HepG2 (cell line): ENCODE measurements around the gene RAD23A. TPM values are rescaled to one million over a fixed set of nuclear protein-coding genes. Genes with fewer than 3 reads are reported as not detected.

Experiments
- ETV5 ChIP-seq: IDR thresholded peaks from 2 replicates; pipeline ENCODE4 v1.6.1; 2018; ENCODE audit warnings: missing biosample characterization, missing genetic modification reagents, inconsistent platforms, borderline replicate concordance
- SMAD1 ChIP-seq: sonication (generic); formaldehyde crosslinking; IDR thresholded peaks from 2 replicates; pipeline ENCODE4 v1.4.0; 2020; ENCODE audit warnings: missing genetic modification reagents, low read depth, mild to moderate bottlenecking, borderline replicate concordance
- SMC3 ChIP-seq: IDR thresholded peaks from 2 replicates; pipeline ENCODE4 v1.6.1; 2011; ENCODE audit warnings: low read length, improper control_type of control experiment
- polyA plus RNA-seq, 8 experiments: library from polyadenylated mRNA; depleted of rRNA in 3 of 8; stranded (reverse) in 7 of 8; unstranded in 1 of 8; fragments of >200 nt; fragmentation: Illumina TruSeq in 4 of 8; extraction: Trizol in 4 of 8; gene quantifications; 2 replicates each; pipeline versions ENCODE4 v1.2.1 to v1.2.3, GENCODE V29; 2011 to 2016; ENCODE audit warnings: low read depth in 4 of 8, missing spikeins in 1 of 8, mixed read lengths in 1 of 8; ENCODE audit not compliant: insufficient read depth in 1 of 8
- total RNA-seq, 5 experiments: library from RNA; depleted of rRNA; stranded (reverse); fragments of >200 nt; fragmentation: Illumina TruSeq; extraction: Trizol; gene quantifications; 2 replicates each; pipeline ENCODE4 v1.2.3, GENCODE V29; 2016; ENCODE audit warnings: low read depth in 1 of 5
- TF ChIP-seq, protein P1 (sequence below): sonication (generic); formaldehyde crosslinking; IDR thresholded peaks from 2 replicates; pipeline ENCODE4 v1.5.1; 2020; ENCODE audit warnings: mild to moderate bottlenecking, missing genetic modification reagents, borderline replicate concordance
- TF ChIP-seq, protein P2 (sequence below): IDR thresholded peaks from 2 replicates; pipeline ENCODE4 v1.6.1; 2016; ENCODE audit warnings: missing compliant biosample characterization, missing genetic modification reagents, borderline replicate concordance
- TF ChIP-seq, protein P3 (sequence below): sonication (generic); formaldehyde crosslinking; IDR thresholded peaks from 2 replicates; pipeline ENCODE4 v1.8.0; 2022; ENCODE audit warnings: low read depth, missing genetic modification reagents
- TF ChIP-seq, protein P4 (sequence below), 2 experiments: sonication (generic) in 1 of 2; formaldehyde crosslinking in 1 of 2; IDR thresholded peaks; 2 replicates each; pipeline versions ENCODE4 v1.5.1 to v1.6.1; 2011 to 2020; ENCODE audit warnings: borderline replicate concordance in 1 of 2, low read depth in 1 of 2, low read length in 1 of 2, mild to moderate bottlenecking in 1 of 2, missing genetic modification reagents in 1 of 2, moderate library complexity in 1 of 2
- TF ChIP-seq, protein P5 (sequence below): IDR thresholded peaks from 2 replicates; pipeline ENCODE4 v1.6.1; 2016; ENCODE audit warnings: low read depth, control low read depth
- TF ChIP-seq, protein P6 (sequence below): sonication (generic); formaldehyde crosslinking; IDR thresholded peaks from 2 replicates; pipeline ENCODE4 v1.5.0; 2020; ENCODE audit warnings: missing genetic modification reagents
- TF ChIP-seq, protein P7 (sequence below): sonication (generic); formaldehyde crosslinking; IDR thresholded peaks from 2 replicates; pipeline ENCODE4 v1.5.1; 2020; ENCODE audit warnings: missing genetic modification reagents, mild to moderate bottlenecking, borderline replicate concordance
- TF ChIP-seq, protein P8 (sequence below): sonication (generic); formaldehyde crosslinking; IDR thresholded peaks from 2 replicates; pipeline ENCODE4 v1.8.0; 2022; ENCODE audit warnings: mild to moderate bottlenecking, missing genetic modification reagents, moderate library complexity

Gene RAD23A
- total and polyA plus RNA-seq, 2 of the 13 experiments (the other 11 are each of a cell fraction or from before 2014, with no cell fraction given) = 42.5 to 54.2 TPM

DNA sequence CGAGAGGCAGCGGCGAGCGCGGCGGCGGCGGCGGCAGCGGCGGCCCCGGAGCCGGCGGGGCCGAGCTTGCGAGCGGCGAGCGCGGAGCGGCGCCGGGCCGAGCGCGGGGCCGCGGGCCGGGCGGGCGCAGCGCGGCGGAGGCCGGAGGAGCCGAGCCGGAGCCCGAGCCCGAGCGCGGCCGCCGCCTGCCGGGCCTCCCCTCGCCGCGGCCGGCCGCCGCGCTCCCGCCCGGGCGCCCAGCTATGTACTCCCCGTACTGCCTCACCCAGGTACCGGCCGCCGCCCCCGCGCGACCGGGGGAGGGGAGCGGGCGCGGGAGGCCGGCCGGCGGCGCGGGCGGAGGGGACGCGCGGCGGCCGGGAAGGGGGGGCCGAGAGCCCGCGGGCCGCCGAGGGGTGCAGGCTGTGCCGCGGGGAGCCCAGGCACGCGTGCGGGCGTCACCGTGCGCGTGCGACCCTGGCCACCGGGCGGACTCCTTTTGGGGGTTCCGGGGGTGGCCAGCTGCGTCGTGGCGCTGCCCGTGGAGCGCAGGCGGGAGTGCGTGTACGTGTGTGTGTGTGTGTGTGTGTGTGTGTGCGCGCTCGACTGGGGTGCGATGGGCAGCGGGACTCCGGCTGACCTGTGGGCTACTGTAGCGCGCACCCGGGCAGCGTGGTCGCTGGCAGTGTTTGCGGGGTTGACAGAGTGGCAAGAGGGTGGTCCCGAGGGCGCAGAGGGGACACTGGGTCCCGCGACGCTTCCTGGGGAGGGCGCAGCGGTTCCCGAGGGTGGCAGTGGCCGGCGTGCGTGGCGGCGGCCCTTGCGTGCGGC is 50.1 kb downstream of the RAD23A start (continued):
- TF ChIP-seq, protein P1, sequence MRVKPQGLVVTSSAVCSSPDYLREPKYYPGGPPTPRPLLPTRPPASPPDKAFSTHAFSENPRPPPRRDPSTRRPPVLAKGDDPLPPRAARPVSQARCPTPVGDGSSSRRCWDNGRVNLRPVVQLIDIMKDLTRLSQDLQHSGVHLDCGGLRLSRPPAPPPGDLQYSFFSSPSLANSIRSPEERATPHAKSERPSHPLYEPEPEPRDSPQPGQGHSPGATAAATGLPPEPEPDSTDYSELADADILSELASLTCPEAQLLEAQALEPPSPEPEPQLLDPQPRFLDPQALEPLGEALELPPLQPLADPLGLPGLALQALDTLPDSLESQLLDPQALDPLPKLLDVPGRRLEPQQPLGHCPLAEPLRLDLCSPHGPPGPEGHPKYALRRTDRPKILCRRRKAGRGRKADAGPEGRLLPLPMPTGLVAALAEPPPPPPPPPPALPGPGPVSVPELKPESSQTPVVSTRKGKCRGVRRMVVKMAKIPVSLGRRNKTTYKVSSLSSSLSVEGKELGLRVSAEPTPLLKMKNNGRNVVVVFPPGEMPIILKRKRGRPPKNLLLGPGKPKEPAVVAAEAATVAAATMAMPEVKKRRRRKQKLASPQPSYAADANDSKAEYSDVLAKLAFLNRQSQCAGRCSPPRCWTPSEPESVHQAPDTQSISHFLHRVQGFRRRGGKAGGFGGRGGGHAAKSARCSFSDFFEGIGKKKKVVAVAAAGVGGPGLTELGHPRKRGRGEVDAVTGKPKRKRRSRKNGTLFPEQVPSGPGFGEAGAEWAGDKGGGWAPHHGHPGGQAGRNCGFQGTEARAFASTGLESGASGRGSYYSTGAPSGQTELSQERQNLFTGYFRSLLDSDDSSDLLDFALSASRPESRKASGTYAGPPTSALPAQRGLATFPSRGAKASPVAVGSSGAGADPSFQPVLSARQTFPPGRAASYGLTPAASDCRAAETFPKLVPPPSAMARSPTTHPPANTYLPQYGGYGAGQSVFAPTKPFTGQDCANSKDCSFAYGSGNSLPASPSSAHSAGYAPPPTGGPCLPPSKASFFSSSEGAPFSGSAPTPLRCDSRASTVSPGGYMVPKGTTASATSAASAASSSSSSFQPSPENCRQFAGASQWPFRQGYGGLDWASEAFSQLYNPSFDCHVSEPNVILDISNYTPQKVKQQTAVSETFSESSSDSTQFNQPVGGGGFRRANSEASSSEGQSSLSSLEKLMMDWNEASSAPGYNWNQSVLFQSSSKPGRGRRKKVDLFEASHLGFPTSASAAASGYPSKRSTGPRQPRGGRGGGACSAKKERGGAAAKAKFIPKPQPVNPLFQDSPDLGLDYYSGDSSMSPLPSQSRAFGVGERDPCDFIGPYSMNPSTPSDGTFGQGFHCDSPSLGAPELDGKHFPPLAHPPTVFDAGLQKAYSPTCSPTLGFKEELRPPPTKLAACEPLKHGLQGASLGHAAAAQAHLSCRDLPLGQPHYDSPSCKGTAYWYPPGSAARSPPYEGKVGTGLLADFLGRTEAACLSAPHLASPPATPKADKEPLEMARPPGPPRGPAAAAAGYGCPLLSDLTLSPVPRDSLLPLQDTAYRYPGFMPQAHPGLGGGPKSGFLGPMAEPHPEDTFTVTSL (CRISPR knock-in tag) = no peak
- TF ChIP-seq, protein P2, sequence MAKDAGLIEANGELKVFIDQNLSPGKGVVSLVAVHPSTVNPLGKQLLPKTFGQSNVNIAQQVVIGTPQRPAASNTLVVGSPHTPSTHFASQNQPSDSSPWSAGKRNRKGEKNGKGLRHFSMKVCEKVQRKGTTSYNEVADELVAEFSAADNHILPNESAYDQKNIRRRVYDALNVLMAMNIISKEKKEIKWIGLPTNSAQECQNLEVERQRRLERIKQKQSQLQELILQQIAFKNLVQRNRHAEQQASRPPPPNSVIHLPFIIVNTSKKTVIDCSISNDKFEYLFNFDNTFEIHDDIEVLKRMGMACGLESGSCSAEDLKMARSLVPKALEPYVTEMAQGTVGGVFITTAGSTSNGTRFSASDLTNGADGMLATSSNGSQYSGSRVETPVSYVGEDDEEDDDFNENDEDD = no peak
- TF ChIP-seq, protein P3, sequence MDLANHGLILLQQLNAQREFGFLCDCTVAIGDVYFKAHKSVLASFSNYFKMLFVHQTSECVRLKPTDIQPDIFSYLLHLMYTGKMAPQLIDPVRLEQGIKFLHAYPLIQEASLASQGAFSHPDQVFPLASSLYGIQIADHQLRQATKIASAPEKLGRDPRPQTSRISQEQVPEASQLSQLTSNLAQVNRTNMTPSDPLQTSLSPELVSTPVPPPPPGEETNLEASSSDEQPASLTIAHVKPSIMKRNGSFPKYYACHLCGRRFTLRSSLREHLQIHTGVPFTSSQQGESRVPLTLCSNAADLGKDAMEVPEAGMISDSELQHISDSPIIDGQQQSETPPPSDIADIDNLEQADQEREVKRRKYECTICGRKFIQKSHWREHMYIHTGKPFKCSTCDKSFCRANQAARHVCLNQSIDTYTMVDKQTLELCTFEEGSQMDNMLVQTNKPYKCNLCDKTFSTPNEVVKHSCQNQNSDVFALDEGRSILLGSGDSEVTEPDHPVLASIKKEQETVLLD (CRISPR knock-in tag) = peak; percentile 52; the same call in 1 of the 2 replicates
- TF ChIP-seq ETV5 (CRISPR knock-in tag) (no peak), SMC3 (no peak), SMAD1 (CRISPR knock-in tag) (no peak)
- TF ChIP-seq, protein P4, sequence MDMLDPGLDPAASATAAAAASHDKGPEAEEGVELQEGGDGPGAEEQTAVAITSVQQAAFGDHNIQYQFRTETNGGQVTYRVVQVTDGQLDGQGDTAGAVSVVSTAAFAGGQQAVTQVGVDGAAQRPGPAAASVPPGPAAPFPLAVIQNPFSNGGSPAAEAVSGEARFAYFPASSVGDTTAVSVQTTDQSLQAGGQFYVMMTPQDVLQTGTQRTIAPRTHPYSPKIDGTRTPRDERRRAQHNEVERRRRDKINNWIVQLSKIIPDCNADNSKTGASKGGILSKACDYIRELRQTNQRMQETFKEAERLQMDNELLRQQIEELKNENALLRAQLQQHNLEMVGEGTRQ (IDR thresholded peaks at IDR 0.05; ENCODE audit: low read depth, low read length) = no peak
- TF ChIP-seq, protein P4 (CRISPR knock-in tag; IDR thresholded peaks at IDR 0.05; ENCODE audit: borderline replicate concordance) = no peak
- TF ChIP-seq, protein P5, sequence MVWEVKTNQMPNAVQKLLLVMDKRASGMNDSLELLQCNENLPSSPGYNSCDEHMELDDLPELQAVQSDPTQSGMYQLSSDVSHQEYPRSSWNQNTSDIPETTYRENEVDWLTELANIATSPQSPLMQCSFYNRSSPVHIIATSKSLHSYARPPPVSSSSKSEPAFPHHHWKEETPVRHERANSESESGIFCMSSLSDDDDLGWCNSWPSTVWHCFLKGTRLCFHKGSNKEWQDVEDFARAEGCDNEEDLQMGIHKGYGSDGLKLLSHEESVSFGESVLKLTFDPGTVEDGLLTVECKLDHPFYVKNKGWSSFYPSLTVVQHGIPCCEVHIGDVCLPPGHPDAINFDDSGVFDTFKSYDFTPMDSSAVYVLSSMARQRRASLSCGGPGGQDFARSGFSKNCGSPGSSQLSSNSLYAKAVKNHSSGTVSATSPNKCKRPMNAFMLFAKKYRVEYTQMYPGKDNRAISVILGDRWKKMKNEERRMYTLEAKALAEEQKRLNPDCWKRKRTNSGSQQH (CRISPR knock-in tag) = no peak
- TF ChIP-seq, protein P6, sequence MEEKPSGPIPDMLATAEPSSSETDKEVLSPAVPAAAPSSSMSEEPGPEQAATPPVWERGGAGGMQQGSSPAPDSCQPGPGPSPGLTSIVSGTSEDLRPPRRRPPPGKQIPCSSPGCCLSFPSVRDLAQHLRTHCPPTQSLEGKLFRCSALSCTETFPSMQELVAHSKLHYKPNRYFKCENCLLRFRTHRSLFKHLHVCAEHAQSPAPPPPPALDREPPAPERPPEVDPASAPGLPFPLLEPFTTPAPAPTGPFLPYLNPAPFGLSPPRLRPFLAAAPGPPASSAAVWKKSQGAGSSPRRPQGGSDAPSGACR (CRISPR knock-in tag) = peak; percentile 25; the same call in 1 of the 2 replicates
- TF ChIP-seq, protein P7, sequence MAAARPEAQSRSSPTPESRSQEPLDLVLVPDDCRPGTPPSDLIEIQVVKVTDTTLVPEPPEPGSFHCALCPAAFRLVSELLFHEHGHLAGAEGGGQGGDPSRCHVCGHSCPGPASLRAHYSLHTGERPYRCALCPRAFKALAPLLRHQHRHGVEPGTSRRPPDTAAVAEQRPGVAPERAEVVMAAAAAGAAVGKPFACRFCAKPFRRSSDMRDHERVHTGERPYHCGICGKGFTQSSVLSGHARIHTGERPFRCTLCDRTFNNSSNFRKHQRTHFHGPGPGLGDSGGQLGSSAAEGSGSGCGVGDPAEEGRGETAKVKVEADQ = peak; percentile 56; the same call in 1 of the 2 replicates
- TF ChIP-seq, protein P8, sequence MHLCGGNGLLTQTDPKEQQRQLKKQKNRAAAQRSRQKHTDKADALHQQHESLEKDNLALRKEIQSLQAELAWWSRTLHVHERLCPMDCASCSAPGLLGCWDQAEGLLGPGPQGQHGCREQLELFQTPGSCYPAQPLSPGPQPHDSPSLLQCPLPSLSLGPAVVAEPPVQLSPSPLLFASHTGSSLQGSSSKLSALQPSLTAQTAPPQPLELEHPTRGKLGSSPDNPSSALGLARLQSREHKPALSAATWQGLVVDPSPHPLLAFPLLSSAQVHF (CRISPR knock-in tag) = no peak
